Peyer's patch (tissue), 4 donors: ENCODE data around the gene KIFAP3. TPM values are rescaled to one million over a fixed set of nuclear protein-coding genes. Genes with fewer than 3 reads are reported as not detected.

ENCODE experiments used
- DNase-seq, 3 donors: peaks; one replicate each; pipeline ENCODE4 v3.0.0-alpha.2; 2017 to 2019
- H3K27ac ChIP-seq, 4 donors: fragments of 200-600 bp; sonication (generic); one replicate each; pipeline ENCODE4 v1.5.1; 2016 to 2019
- H3K27me3 ChIP-seq, 2 donors: fragments of 200-600 bp; sonication (generic); one replicate each; pipeline ENCODE4 v1.5.1; 2019
- H3K36me3 ChIP-seq, 3 donors: fragments of 200-600 bp; sonication (generic); one replicate each; pipeline ENCODE4 v1.5.1; 2016 to 2019
- H3K4me1 ChIP-seq, 4 donors: fragments of 200-600 bp; sonication (generic); one replicate each; pipeline ENCODE4 v1.5.1; 2016 to 2019
- H3K4me3 ChIP-seq, 4 donors: fragments of 200-600 bp; sonication (generic); 1 replicate in 3 of 4; 2 replicates in 1 of 4; pipeline ENCODE4 v1.5.1; 2016 to 2019; ENCODE audit warnings: mild to moderate bottlenecking in 1 of 4
- H3K9me3 ChIP-seq, 4 donors: fragments of 200-600 bp; sonication (generic); one replicate each; pipeline ENCODE4 v1.5.1; 2016 to 2019; ENCODE audit warnings: mild to moderate bottlenecking in 1 of 4
- CTCF ChIP-seq, 6 experiments: fragments of 450-650 bp in 4 of 6; fragments of 200-600 bp in 2 of 6; sonication (generic) in 1 of 6; IDR thresholded peaks; one replicate each; pipeline ENCODE4 v1.5.1; 2017 to 2019; ENCODE audit warnings: antibody characterized with exemption in 6 of 6, mild to moderate bottlenecking in 3 of 6, moderate library complexity in 1 of 6
- POLR2A ChIP-seq, 2 donors: fragments of 450-650 bp; IDR thresholded peaks; one replicate each; pipeline ENCODE4 v1.5.1; 2017; ENCODE audit warnings: antibody characterized with exemption in 2 of 2, mild to moderate bottlenecking in 2 of 2, moderate library complexity in 2 of 2
- total RNA-seq, 4 donors: library from RNA; depleted of rRNA; stranded (reverse); fragments of >200 nt; gene quantifications; one replicate each; pipeline ENCODE4 v1.1.0, GENCODE V29; 2016

The KIFAP3 gene
- total RNA-seq, 4 donors from 2014 or later: 22.9 to 39.7 (median 25.9) TPM

- Histone ChIP-seq H3K4me1 (no peaks in the 10 kb centered on the region), H3K9me3 (peaks cover 0 to 10% (median 0%) of the 10 kb centered on the region in 4 donors), H3K27ac (no peak overlapping the region), H3K4me3 (no peak overlapping the region), H3K36me3 (peaks cover 0 to 9% (median 0%) of the 10 kb centered on the region in 3 donors), H3K27me3 (no peaks in the 10 kb centered on the region)
- TF ChIP-seq CTCF (IDR thresholded peaks at IDR 0.05) (no peak), POLR2A (IDR thresholded peaks at IDR 0.05) (no peak)
- no peak for DNase-seq
Measured at GRCh38 chr1:170030212-170030611, 44.3 kb downstream of the KIFAP3 start.

GRCh38 chr1:170027760-170028159 lies 46.7 kb downstream of the KIFAP3 start:
- Histone ChIP-seq H3K27ac (no peak overlapping the region), H3K9me3 (peaks cover 0 to 10% (median 0%) of the 10 kb centered on the region in 4 donors), H3K4me1 (no peaks in the 10 kb centered on the region), H3K4me3 (no peak overlapping the region), H3K27me3 (no peaks in the 10 kb centered on the region), H3K36me3 (no peaks in the 10 kb centered on the region)
- DNase-seq: no peak
- TF ChIP-seq CTCF (IDR thresholded peaks at IDR 0.05): no peak
- TF ChIP-seq POLR2A (IDR thresholded peaks at IDR 0.05): no peak

GRCh38 chr1:170020859-170021258 lies 53.6 kb downstream of the KIFAP3 start:
- H3K27ac ChIP-seq: no peak overlapping the region
- H3K9me3 ChIP-seq: peaks cover 0 to 6% (median 0%) of the 10 kb centered on the region in 4 donors
- no peak for TF ChIP-seq CTCF (IDR thresholded peaks at IDR 0.05)
- no peak for TF ChIP-seq POLR2A (IDR thresholded peaks at IDR 0.05)
- H3K27me3 ChIP-seq: no peaks in the 10 kb centered on the region
- peaks cover 0 to 11% (median 0%) of the 10 kb centered on the region in 3 donors for H3K36me3 ChIP-seq
- H3K4me1 ChIP-seq: no peaks in the 10 kb centered on the region
- DNase-seq: no peak
- no peak overlapping the region for H3K4me3 ChIP-seq

- DNase-seq: no peak
- H3K4me3 ChIP-seq: no peak overlapping the region
- H3K4me1 ChIP-seq: no peaks in the 10 kb centered on the region
Measured at GRCh38 chr1:170017478-170017877, 57.0 kb downstream of the KIFAP3 start.

GRCh38 chr1:170012920-170013319 lies 61.6 kb downstream of the KIFAP3 start:
- H3K9me3 ChIP-seq: no peaks in the 10 kb centered on the region
- no peaks in the 10 kb centered on the region for H3K27me3 ChIP-seq
- H3K27ac ChIP-seq: no peak overlapping the region
- TF ChIP-seq CTCF (IDR thresholded peaks at IDR 0.05): no peak
- no peak for TF ChIP-seq POLR2A (IDR thresholded peaks at IDR 0.05)
- H3K4me3 ChIP-seq: no peak overlapping the region
- no peak for DNase-seq
- H3K4me1 ChIP-seq: no peaks in the 10 kb centered on the region
- H3K36me3 ChIP-seq: peaks cover 0 to 14% (median 0%) of the 10 kb centered on the region in 3 donors

More at GRCh38 chr1:170017478-170017877, 57.0 kb downstream of the KIFAP3 start:
- Histone ChIP-seq H3K36me3 (peaks cover 0 to 14% (median 0%) of the 10 kb centered on the region in 3 donors), H3K27ac (no peak overlapping the region), H3K9me3 (peaks cover 0 to 6% (median 0%) of the 10 kb centered on the region in 4 donors), H3K27me3 (no peaks in the 10 kb centered on the region)
- no peak for TF ChIP-seq POLR2A (IDR thresholded peaks at IDR 0.05)
- TF ChIP-seq CTCF (IDR thresholded peaks at IDR 0.05): no peak

- H3K9me3 ChIP-seq: no peaks in the 10 kb centered on the region
- H3K27ac ChIP-seq: no peak overlapping the region
- H3K36me3 ChIP-seq: no peaks in the 10 kb centered on the region
- no peaks in the 10 kb centered on the region for H3K4me1 ChIP-seq
- peak in 4 of 6 experiments; percentile 21 to 38 (median 36) for TF ChIP-seq CTCF (IDR thresholded peaks at IDR 0.05)
- no peak for TF ChIP-seq POLR2A (IDR thresholded peaks at IDR 0.05)
- no peak overlapping the region for H3K4me3 ChIP-seq
- no peaks in the 10 kb centered on the region for H3K27me3 ChIP-seq
- peak in 1 of 3 donors; percentile 50 for DNase-seq
Measured at GRCh38 chr1:170010443-170010842, 64.1 kb downstream of the KIFAP3 start.
